ENCODE measurements around the gene FGGY. TPM values are rescaled to one million over a fixed set of nuclear protein-coding genes. Genes with fewer than 3 reads are reported as not detected.

FGGY gene
- total RNA-seq, 1 donor from 2014 or later: 16.4 TPM

- DNase-seq (ENCODE audit: low read depth, low spot score): no peak
- Mint-ChIP-seq H3K27me3 (ENCODE audit: low read depth) (no peaks in the 10 kb centered on the region), H3K36me3 (ENCODE audit: low read depth) (no peaks in the 10 kb centered on the region), H3K9me3 (no peaks in the 10 kb centered on the region), H3K4me1 (no peaks in the 10 kb centered on the region), H3K27ac (ENCODE audit: unreplicated experiment) (no peak overlapping the region), H3K4me3 (no peak overlapping the region)
- no peak for TF ChIP-seq CTCF (conservative IDR thresholded peaks at IDR 0.05)
Observed at GRCh38 chr1:59278780-59279354, 18.0 kb upstream of the FGGY start.

- Mint-ChIP-seq H3K27me3 (ENCODE audit: low read depth) (no peaks in the 10 kb centered on the region), H3K4me1 (no peaks in the 10 kb centered on the region), H3K9me3 (no peaks in the 10 kb centered on the region), H3K4me3 (no peak overlapping the region), H3K27ac (ENCODE audit: unreplicated experiment) (no peak overlapping the region), H3K36me3 (ENCODE audit: low read depth) (no peaks in the 10 kb centered on the region)
- DNase-seq (ENCODE audit: low read depth, low spot score): no peak
- no peak for TF ChIP-seq CTCF (conservative IDR thresholded peaks at IDR 0.05)
Observed at GRCh38 chr1:59279645-59280044, 17.2 kb upstream of the FGGY start.

GRCh38 chr1:59282951-59283350, 13.9 kb upstream of the FGGY start:
- Mint-ChIP-seq H3K36me3 (ENCODE audit: low read depth) (no peaks in the 10 kb centered on the region), H3K27me3 (ENCODE audit: low read depth) (no peaks in the 10 kb centered on the region), H3K4me3 (no peak overlapping the region)

GRCh38 chr1:59285691-59286090, 11.2 kb upstream of the FGGY start:
- no peak overlapping the region for H3K27ac Mint-ChIP-seq (ENCODE audit: unreplicated experiment)
- no peaks in the 10 kb centered on the region for H3K4me1 Mint-ChIP-seq
- no peak overlapping the region for H3K4me3 Mint-ChIP-seq
- no peak for DNase-seq (ENCODE audit: low read depth, low spot score)
- no peaks in the 10 kb centered on the region for H3K9me3 Mint-ChIP-seq
- TF ChIP-seq CTCF (conservative IDR thresholded peaks at IDR 0.05): no peak
- H3K27me3 Mint-ChIP-seq (ENCODE audit: low read depth): no peaks in the 10 kb centered on the region
- H3K36me3 Mint-ChIP-seq (ENCODE audit: low read depth): no peaks in the 10 kb centered on the region

More at GRCh38 chr1:59282951-59283350, 13.9 kb upstream of the FGGY start:
- Mint-ChIP-seq H3K9me3 (no peaks in the 10 kb centered on the region), H3K4me1 (no peaks in the 10 kb centered on the region), H3K27ac (ENCODE audit: unreplicated experiment) (no peak overlapping the region)
- DNase-seq (ENCODE audit: low read depth, low spot score): no peak
- no peak for TF ChIP-seq CTCF (conservative IDR thresholded peaks at IDR 0.05)

GRCh38 chr1:59288046-59288445, 8.8 kb upstream of the FGGY start:
- DNase-seq (ENCODE audit: low read depth, low spot score): no peak
- Mint-ChIP-seq H3K9me3 (no peaks in the 10 kb centered on the region), H3K36me3 (ENCODE audit: low read depth) (no peaks in the 10 kb centered on the region), H3K4me1 (no peaks in the 10 kb centered on the region), H3K27ac (ENCODE audit: unreplicated experiment) (no peak overlapping the region), H3K4me3 (no peak overlapping the region), H3K27me3 (ENCODE audit: low read depth) (no peaks in the 10 kb centered on the region)
- TF ChIP-seq CTCF (conservative IDR thresholded peaks at IDR 0.05): no peak

All from neural crest cell (in vitro differentiated cells).